H9 (cell line): ENCODE data around the gene C9. TPM values are rescaled to one million over a fixed set of nuclear protein-coding genes. Genes with fewer than 3 reads are reported as not detected.

Experiments used
- DNase-seq: peaks from one replicate; pipeline ENCODE4 v3.0.0-alpha.2; 2017
- H2AFZ ChIP-seq: one replicate; pipeline ENCODE4 v1.6.1; 2013; ENCODE audit warnings: mild to moderate bottlenecking, low read length, control low read depth, moderate library complexity
- H2AK5ac ChIP-seq: 2 replicates; pipeline ENCODE4 v1.6.1; 2013; ENCODE audit warnings: low read length, control low read depth, mixed read lengths; ENCODE audit not compliant: insufficient read length
- H2BK120ac ChIP-seq: one replicate; pipeline ENCODE4 v1.6.1; 2013; ENCODE audit warnings: low read depth, mild to moderate bottlenecking, low read length, control low read depth, inconsistent platforms; ENCODE audit not compliant: poor library complexity, severe bottlenecking
- H2BK12ac ChIP-seq: 2 replicates; pipeline ENCODE4 v1.6.1; 2013; ENCODE audit warnings: low read length, control low read depth, mixed read lengths, low read depth; ENCODE audit not compliant: insufficient read length
- H2BK15ac ChIP-seq: 2 replicates; pipeline ENCODE4 v1.6.1; 2013; ENCODE audit warnings: low read depth, low read length, control low read depth
- H2BK20ac ChIP-seq: one replicate; pipeline ENCODE4 v1.6.1; 2013; ENCODE audit warnings: low read depth, mild to moderate bottlenecking, low read length, control low read depth, inconsistent platforms; ENCODE audit not compliant: poor library complexity, severe bottlenecking
- H2BK5ac ChIP-seq: 2 replicates; pipeline ENCODE4 v1.6.1; 2013; ENCODE audit warnings: low read length, control low read depth, mixed read lengths; ENCODE audit not compliant: insufficient read length
- H3K14ac ChIP-seq: 2 replicates; pipeline ENCODE4 v1.6.1; 2013; ENCODE audit warnings: low read length, control low read depth; ENCODE audit not compliant: insufficient read depth
- H3K18ac ChIP-seq: 2 replicates; pipeline ENCODE4 v1.6.1; 2013; ENCODE audit warnings: low read depth, mild to moderate bottlenecking, mixed read lengths, low read length, control low read depth; ENCODE audit not compliant: insufficient read length
- H3K23ac ChIP-seq: 2 replicates; pipeline ENCODE4 v1.6.1; 2013; ENCODE audit warnings: low read length, control low read depth, mixed read lengths, low read depth; ENCODE audit not compliant: insufficient read length
- H3K23me2 ChIP-seq: 2 replicates; pipeline ENCODE4 v1.6.1; 2013; ENCODE audit warnings: low read depth, mild to moderate bottlenecking, mixed read lengths, low read length, control low read depth; ENCODE audit not compliant: insufficient read length, poor library complexity, severe bottlenecking
- H3K27ac ChIP-seq: 2 replicates; pipeline ENCODE4 v1.5.1; 2013; ENCODE audit warnings: low read length, control low read depth, mixed read lengths, low read depth; ENCODE audit not compliant: insufficient read length
- H3K27me3 ChIP-seq: 2 replicates; pipeline ENCODE4 v1.6.1; 2013; ENCODE audit warnings: low read length, control low read depth, inconsistent platforms; ENCODE audit not compliant: insufficient read depth
- H3K4ac ChIP-seq: 2 replicates; pipeline ENCODE4 v1.6.1; 2013; ENCODE audit warnings: low read depth, mild to moderate bottlenecking, control low read depth, inconsistent platforms, low read length, moderate library complexity
- H3K4me1 ChIP-seq: 2 replicates; pipeline ENCODE4 v1.6.1; 2013; ENCODE audit warnings: low read length, control low read depth, inconsistent platforms; ENCODE audit not compliant: insufficient read depth
- H3K4me2 ChIP-seq: 2 replicates; pipeline ENCODE4 v1.6.1; 2013; ENCODE audit warnings: low read length, control low read depth, mixed read lengths; ENCODE audit not compliant: insufficient read length, insufficient read depth
- H3K56ac ChIP-seq: 2 replicates; pipeline ENCODE4 v1.6.1; 2013; ENCODE audit warnings: low read depth, mild to moderate bottlenecking, mixed read lengths, low read length, control low read depth; ENCODE audit not compliant: insufficient read length
- H3K79me1 ChIP-seq: 2 replicates; pipeline ENCODE4 v1.6.1; 2013; ENCODE audit warnings: low read depth, mild to moderate bottlenecking, moderate library complexity, low read length, control low read depth, inconsistent platforms; ENCODE audit not compliant: insufficient read depth, poor library complexity, severe bottlenecking
- H3K79me2 ChIP-seq: 2 replicates; pipeline ENCODE4 v1.6.1; 2013; ENCODE audit warnings: low read length, control low read depth, inconsistent platforms; ENCODE audit not compliant: insufficient read depth
- H3K9ac ChIP-seq: 2 replicates; pipeline ENCODE4 v1.6.1; 2013; ENCODE audit warnings: low read length, control low read depth, mixed read lengths; ENCODE audit not compliant: insufficient read length; ENCODE audit errors: extremely low read depth
- H3K9me3 ChIP-seq: one replicate; pipeline ENCODE4 v1.6.1; 2013; ENCODE audit warnings: low read depth, low read length, inconsistent platforms; ENCODE audit not compliant: control insufficient read depth
- H3T11ph ChIP-seq: one replicate; pipeline ENCODE4 v1.6.1; 2013; ENCODE audit warnings: mild to moderate bottlenecking, low read length, control low read depth, inconsistent platforms
- H4K20me1 ChIP-seq: one replicate; pipeline ENCODE4 v1.6.1; 2013; ENCODE audit not compliant: control insufficient read depth, insufficient read length, insufficient read depth
- H4K5ac ChIP-seq: 2 replicates; pipeline ENCODE4 v1.6.1; 2013; ENCODE audit warnings: low read depth, mild to moderate bottlenecking, mixed read lengths, low read length, control low read depth; ENCODE audit not compliant: insufficient read length
- H4K8ac ChIP-seq: replicated peaks from 2 replicates; pipeline ENCODE4 v1.6.1; 2013; ENCODE audit warnings: low read length, control low read depth, mixed read lengths, low read depth; ENCODE audit not compliant: insufficient read length
- H4K91ac ChIP-seq: 2 replicates; pipeline ENCODE4 v1.6.1; 2013; ENCODE audit warnings: low read depth, mild to moderate bottlenecking, moderate library complexity, mixed read lengths, low read length, control low read depth; ENCODE audit not compliant: insufficient read length
- H3K27ac Mint-ChIP-seq, 3 experiments: 2 replicates in 2 of 3; 3 replicates in 1 of 3; pipeline ENCODE4 v1.8.0; 2020 to 2021; ENCODE audit warnings: mixed read lengths in 3 of 3, mild to moderate bottlenecking in 1 of 3, moderate library complexity in 1 of 3
- H3K27me3 Mint-ChIP-seq: 2 replicates; pipeline ENCODE4 v1.8.0; 2021; ENCODE audit warnings: low read depth, mild to moderate bottlenecking, moderate library complexity, mixed read lengths
- H3K36me3 Mint-ChIP-seq, 3 experiments: 2 replicates in 2 of 3; 3 replicates in 1 of 3; pipeline ENCODE4 v1.8.0; 2020 to 2021; ENCODE audit warnings: low read depth in 3 of 3, mixed read lengths in 3 of 3; ENCODE audit not compliant: insufficient read depth in 1 of 3
- H3K4me1 Mint-ChIP-seq, 2 experiments: 2 replicates each; pipeline ENCODE4 v1.8.0; 2020; ENCODE audit warnings: mixed read lengths in 2 of 2
- H3K4me3 Mint-ChIP-seq, 2 experiments: 2 replicates in 1 of 2; 3 replicates in 1 of 2; pipeline ENCODE4 v1.8.0; 2020 to 2021; ENCODE audit warnings: mild to moderate bottlenecking in 2 of 2, mixed read lengths in 2 of 2, moderate library complexity in 1 of 2
- H3K9me3 Mint-ChIP-seq, 2 experiments: 2 replicates in 1 of 2; 3 replicates in 1 of 2; pipeline ENCODE4 v1.8.0; 2020; ENCODE audit warnings: mild to moderate bottlenecking in 2 of 2, mixed read lengths in 2 of 2, moderate library complexity in 1 of 2
- WGBS: extraction: QIAGEN DNeasy Blood & Tissue Kit; methylation state at CpG from one replicate; pipeline ENCODE4 v1.1.7; 2013; ENCODE audit warnings: missing lambda C conversion rate, low lambda C conversion rate, mixed read lengths; ENCODE audit not compliant: insufficient read length; ENCODE audit errors: extremely low coverage; 5-methylcytosine and 5-hydroxymethylcytosine counted together
- total RNA-seq: library from RNA; stranded (reverse); gene quantifications from 2 replicates; pipeline ENCODE4 v1.2.1, GENCODE V29; 2021
- TF ChIP-seq, protein P1 (sequence below): fragments of 200-600 bp; sonication (generic); conservative IDR thresholded peaks from 3 replicates; pipeline ENCODE4 v1.8.0; 2021; ENCODE audit warnings: antibody characterized with exemption, mild to moderate bottlenecking

Gene C9
- total RNA-seq, 1 experiment from 2014 or later: not detected

DNA sequence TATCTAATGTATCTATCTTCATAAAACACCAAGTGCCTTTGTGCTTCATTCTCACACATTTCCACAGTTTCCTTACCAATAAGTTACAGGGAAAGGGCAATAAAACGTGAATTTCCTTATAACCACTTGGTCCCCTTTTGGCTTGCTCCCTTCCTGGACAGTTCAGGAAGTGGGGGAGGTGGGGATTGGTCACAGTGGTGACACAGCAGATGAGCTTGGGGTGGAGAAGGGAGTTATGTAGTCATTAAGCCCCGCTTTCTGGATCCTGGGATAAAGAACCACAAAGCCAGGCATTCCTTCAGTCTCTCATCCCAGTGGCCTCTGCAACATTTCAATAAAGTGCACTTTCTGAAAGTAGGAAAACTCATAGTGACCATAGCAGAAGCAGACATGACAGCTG is 97.9 kb downstream of the C9 start:
- no peak overlapping the region for H3K4me2 ChIP-seq
- no peaks in the 10 kb centered on the region for H3K79me2 ChIP-seq
- H3K4ac ChIP-seq: no peak overlapping the region
- H2BK12ac ChIP-seq: no peak overlapping the region
- DNase-seq: no peak
- no peaks in the 10 kb centered on the region for H3K9me3 ChIP-seq
- no peak overlapping the region for H3K27ac ChIP-seq
- no peak overlapping the region for H2AK5ac ChIP-seq
- H2AFZ ChIP-seq: no peak overlapping the region
- no peaks in the 10 kb centered on the region for H3K79me1 ChIP-seq
- no peak overlapping the region for H2BK120ac ChIP-seq
- H3K18ac ChIP-seq: no peak overlapping the region
- no peak overlapping the region for H4K5ac ChIP-seq
- WGBS: no CpG with 5 or more reads among the region's 2 CpGs
- Mint-ChIP-seq H3K9me3 (no peaks in the 10 kb centered on the region; a peak in 2 of 5 replicates), H3K27ac (no peak overlapping the region), H3K4me3 (no peak overlapping the region), H3K4me1 (no peaks in the 10 kb centered on the region), H3K36me3 (no peaks in the 10 kb centered on the region), H3K27me3 (no peaks in the 10 kb centered on the region)
- H2BK5ac ChIP-seq: no peak overlapping the region
- no peak overlapping the region for H3T11ph ChIP-seq
- H4K8ac ChIP-seq: no peak overlapping the region
- no peak overlapping the region for H3K23ac ChIP-seq
- H3K56ac ChIP-seq: no peak overlapping the region
- H3K4me1 ChIP-seq: no peaks in the 10 kb centered on the region
- no peaks in the 10 kb centered on the region for H3K27me3 ChIP-seq
- H4K20me1 ChIP-seq: no peaks in the 10 kb centered on the region
- H3K23me2 ChIP-seq: no peaks in the 10 kb centered on the region
- H4K91ac ChIP-seq: no peak overlapping the region
- TF ChIP-seq, protein P1, sequence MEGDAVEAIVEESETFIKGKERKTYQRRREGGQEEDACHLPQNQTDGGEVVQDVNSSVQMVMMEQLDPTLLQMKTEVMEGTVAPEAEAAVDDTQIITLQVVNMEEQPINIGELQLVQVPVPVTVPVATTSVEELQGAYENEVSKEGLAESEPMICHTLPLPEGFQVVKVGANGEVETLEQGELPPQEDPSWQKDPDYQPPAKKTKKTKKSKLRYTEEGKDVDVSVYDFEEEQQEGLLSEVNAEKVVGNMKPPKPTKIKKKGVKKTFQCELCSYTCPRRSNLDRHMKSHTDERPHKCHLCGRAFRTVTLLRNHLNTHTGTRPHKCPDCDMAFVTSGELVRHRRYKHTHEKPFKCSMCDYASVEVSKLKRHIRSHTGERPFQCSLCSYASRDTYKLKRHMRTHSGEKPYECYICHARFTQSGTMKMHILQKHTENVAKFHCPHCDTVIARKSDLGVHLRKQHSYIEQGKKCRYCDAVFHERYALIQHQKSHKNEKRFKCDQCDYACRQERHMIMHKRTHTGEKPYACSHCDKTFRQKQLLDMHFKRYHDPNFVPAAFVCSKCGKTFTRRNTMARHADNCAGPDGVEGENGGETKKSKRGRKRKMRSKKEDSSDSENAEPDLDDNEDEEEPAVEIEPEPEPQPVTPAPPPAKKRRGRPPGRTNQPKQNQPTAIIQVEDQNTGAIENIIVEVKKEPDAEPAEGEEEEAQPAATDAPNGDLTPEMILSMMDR: no peak
- H3K14ac ChIP-seq: no peak overlapping the region
- no peak overlapping the region for H2BK15ac ChIP-seq
- no peak overlapping the region for H2BK20ac ChIP-seq
- H3K9ac ChIP-seq: no peak overlapping the region
